Transverse colon (tissue), 4 donors: ENCODE results near the gene GNG13. TPM values are rescaled to one million over a fixed set of nuclear protein-coding genes. Genes with fewer than 3 reads are reported as not detected.

ENCODE experiments used
- DNase-seq: peaks from one replicate; pipeline ENCODE4 v3.0.0-alpha.2; 2019
- H3K27ac ChIP-seq, 4 donors: fragments of 200-600 bp; sonication (generic); 2 replicates each; pipeline ENCODE4 v1.5.1; 2016 to 2018; ENCODE audit warnings: inconsistent platforms in 4 of 4
- H3K27me3 ChIP-seq: fragments of 200-600 bp; sonication (generic); 2 replicates; pipeline ENCODE4 v1.5.1; 2017; ENCODE audit warnings: inconsistent platforms
- H3K36me3 ChIP-seq, 4 donors: fragments of 200-600 bp; sonication (generic); 2 replicates each; pipeline ENCODE4 v1.5.1; 2017 to 2019; ENCODE audit warnings: inconsistent platforms in 4 of 4
- H3K4me1 ChIP-seq, 4 donors: fragments of 200-600 bp; sonication (generic); 2 replicates each; pipeline ENCODE4 v1.5.1; 2017 to 2020; ENCODE audit warnings: inconsistent platforms in 4 of 4
- H3K4me3 ChIP-seq, 4 donors: fragments of 200-600 bp; sonication (generic); 1 replicate in 1 of 4; 2 replicates in 3 of 4; pipeline versions ENCODE4 v1.5.1 to v1.6.1; 2017 to 2019; ENCODE audit warnings: inconsistent platforms in 4 of 4
- H3K9me3 ChIP-seq, 2 donors: fragments of 200-600 bp; sonication (generic); 2 replicates each; pipeline ENCODE4 v1.5.1; 2017 to 2019; ENCODE audit warnings: inconsistent platforms in 2 of 2
- EP300 ChIP-seq: sonication (generic); formaldehyde crosslinking; IDR thresholded peaks from one replicate; pipeline ENCODE4 v1.6.1; 2017; ENCODE audit warnings: antibody characterized with exemption, low read depth
- POLR2A ChIP-seq: fragments of 450-650 bp; IDR thresholded peaks from one replicate; pipeline ENCODE4 v1.6.1; 2016; ENCODE audit warnings: antibody characterized with exemption, mild to moderate bottlenecking, moderate library complexity
- POLR2AphosphoS5 ChIP-seq, 3 donors: sonication (generic); formaldehyde crosslinking; IDR thresholded peaks; one replicate each; pipeline ENCODE4 v1.6.1; 2016; ENCODE audit warnings: antibody characterized with exemption in 3 of 3
- WGBS, 2 donors: methylation state at CpG; one replicate each; pipeline ENCODE4 v1.1.5; 2018; ENCODE audit warnings: low coverage in 1 of 2; 5-methylcytosine and 5-hydroxymethylcytosine counted together
- in situ Hi-C, 4 donors: fragments of 200-750 bp; cut with MboI; loops; one replicate each; pipeline versions ENCODE4 v1.15.0 to v1.15.1; 2017; ENCODE audit warnings: low sequenced_read_pairs in 3 of 4, low pct_ligation_motif_present in 1 of 4, low pct_unique_long_range_greater_than_20kb in 1 of 4
- intact Hi-C: fragments of 100-400 bp; cut with DNase I; formaldehyde crosslinking; loops from one replicate; pipeline ENCODE4 v1.15.1; 2023; ENCODE audit warnings: low total_unique reads
- total RNA-seq, 4 donors: library from RNA; depleted of rRNA; stranded (reverse); fragments of >200 nt; gene quantifications; one replicate each; pipeline ENCODE4 v1.1.0, GENCODE V29; 2016
- TF ChIP-seq, protein P1 (sequence below), 5 experiments: fragments of 200-600 bp in 3 of 5; fragments of 450-650 bp in 2 of 5; sonication (generic) in 3 of 5; IDR thresholded peaks; 1 replicate in 2 of 5; 2 replicates in 3 of 5; pipeline ENCODE4 v1.5.1; 2016 to 2017; ENCODE audit warnings: antibody characterized with exemption in 5 of 5, inconsistent platforms in 3 of 5, mild to moderate bottlenecking in 2 of 5, moderate library complexity in 1 of 5

The GNG13 gene
- total RNA-seq, 4 donors from 2014 or later: 0.48 TPM; not detected in 3

- in situ Hi-C loops: no loop called here
- Histone ChIP-seq H3K27ac (no peak overlapping the region), H3K4me1 (no peaks in the 10 kb centered on the region), H3K4me3 (no peak overlapping the region), H3K9me3 (no peaks in the 10 kb centered on the region), H3K27me3 (peaks cover 47% of the 10 kb centered on the region), H3K36me3 (no peaks in the 10 kb centered on the region)
- TF ChIP-seq, protein P1, sequence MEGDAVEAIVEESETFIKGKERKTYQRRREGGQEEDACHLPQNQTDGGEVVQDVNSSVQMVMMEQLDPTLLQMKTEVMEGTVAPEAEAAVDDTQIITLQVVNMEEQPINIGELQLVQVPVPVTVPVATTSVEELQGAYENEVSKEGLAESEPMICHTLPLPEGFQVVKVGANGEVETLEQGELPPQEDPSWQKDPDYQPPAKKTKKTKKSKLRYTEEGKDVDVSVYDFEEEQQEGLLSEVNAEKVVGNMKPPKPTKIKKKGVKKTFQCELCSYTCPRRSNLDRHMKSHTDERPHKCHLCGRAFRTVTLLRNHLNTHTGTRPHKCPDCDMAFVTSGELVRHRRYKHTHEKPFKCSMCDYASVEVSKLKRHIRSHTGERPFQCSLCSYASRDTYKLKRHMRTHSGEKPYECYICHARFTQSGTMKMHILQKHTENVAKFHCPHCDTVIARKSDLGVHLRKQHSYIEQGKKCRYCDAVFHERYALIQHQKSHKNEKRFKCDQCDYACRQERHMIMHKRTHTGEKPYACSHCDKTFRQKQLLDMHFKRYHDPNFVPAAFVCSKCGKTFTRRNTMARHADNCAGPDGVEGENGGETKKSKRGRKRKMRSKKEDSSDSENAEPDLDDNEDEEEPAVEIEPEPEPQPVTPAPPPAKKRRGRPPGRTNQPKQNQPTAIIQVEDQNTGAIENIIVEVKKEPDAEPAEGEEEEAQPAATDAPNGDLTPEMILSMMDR (IDR thresholded peaks at IDR 0.05): no peak
- TF ChIP-seq POLR2A (no peak), POLR2AphosphoS5 (IDR thresholded peaks at IDR 0.05) (no peak), EP300 (no peak)
- WGBS, 2 donors: 77% methylated on average over 30 of the region's 46 CpGs; no CpG with 5 or more reads in 1 of the 2 donors
- no peak for DNase-seq
- intact Hi-C loops: no loop called here
Measured at GRCh38 chr16:774086-775001, 26.2 kb downstream of the GNG13 start.

- Histone ChIP-seq H3K27me3 (peaks cover 35% of the 10 kb centered on the region), H3K4me1 (no peaks in the 10 kb centered on the region), H3K27ac (no peak overlapping the region), H3K4me3 (no peak overlapping the region), H3K36me3 (no peaks in the 10 kb centered on the region), H3K9me3 (no peaks in the 10 kb centered on the region)
- in situ Hi-C loops: no loop called here
- no peak for DNase-seq
- intact Hi-C loops: no loop called here
- TF ChIP-seq, protein P1 (IDR thresholded peaks at IDR 0.05): no peak
- TF ChIP-seq POLR2A (no peak), EP300 (no peak)
- 86% methylated on average over 18 of the region's 18 CpGs; no CpG with 5 or more reads in 1 of the 2 donors for WGBS, 2 donors
Measured at GRCh38 chr16:772959-773358, 27.6 kb downstream of the GNG13 start.

DNA sequence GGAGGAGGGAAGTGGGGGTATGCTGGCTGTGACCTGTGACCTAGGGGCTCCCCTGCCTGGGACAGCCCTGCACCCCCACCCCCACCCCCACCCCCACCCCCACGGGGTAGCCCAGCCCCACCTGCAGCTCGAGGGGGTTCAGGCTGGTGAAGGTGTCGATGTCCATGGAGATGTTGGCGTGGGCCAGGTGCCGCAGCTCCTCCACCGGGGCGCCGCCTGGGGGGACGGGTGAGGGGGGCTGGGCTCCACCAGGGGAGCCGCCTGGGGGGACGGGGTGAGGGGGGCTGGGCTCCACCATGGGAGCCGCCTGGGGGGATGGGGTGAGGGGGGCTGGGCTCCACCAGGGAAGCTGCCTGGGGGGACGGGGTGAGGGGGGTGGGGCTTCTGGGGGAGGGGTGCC, 30.1 kb downstream of the GNG13 start:
- no peaks in the 10 kb centered on the region for H3K9me3 ChIP-seq
- H3K27me3 ChIP-seq: peaks cover 13% of the 10 kb centered on the region
- in situ Hi-C loops: no loop called here
- TF ChIP-seq POLR2A: no peak
- no peak for TF ChIP-seq POLR2AphosphoS5 (IDR thresholded peaks at IDR 0.05)
- TF ChIP-seq, protein P1 (IDR thresholded peaks at IDR 0.05): no peak
- no peak for TF ChIP-seq EP300
- H3K27ac ChIP-seq: no peak overlapping the region
- intact Hi-C loops: no loop called here
- no peak overlapping the region for H3K4me3 ChIP-seq
- WGBS, 2 donors: 87% methylated on average over 4 of the region's 13 CpGs; no CpG with 5 or more reads in 1 of the 2 donors
- H3K4me1 ChIP-seq: no peaks in the 10 kb centered on the region
- DNase-seq: no peak
- H3K36me3 ChIP-seq: no peaks in the 10 kb centered on the region

DNA sequence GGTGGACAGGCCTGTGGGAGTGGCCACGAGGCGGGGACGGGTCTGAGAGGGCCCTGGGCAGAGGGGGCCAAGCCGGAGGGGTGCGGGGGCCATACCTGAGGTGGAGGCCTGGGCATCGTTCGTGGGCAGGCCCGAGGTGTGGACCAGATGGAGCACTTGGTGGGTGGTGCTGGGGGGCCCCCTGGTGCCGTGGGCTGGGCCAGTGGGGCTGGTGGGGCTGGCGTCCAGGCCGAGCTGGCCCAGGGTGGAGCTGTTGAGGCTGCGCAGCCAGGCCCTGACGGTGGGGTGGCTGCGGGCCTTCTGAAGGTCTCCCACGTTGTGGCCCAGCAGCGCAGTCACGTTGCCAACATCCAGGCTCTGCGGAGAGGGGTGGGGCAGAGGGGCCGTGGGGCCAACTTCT, 30.6 kb downstream of the GNG13 start:
- Histone ChIP-seq H3K36me3 (no peaks in the 10 kb centered on the region), H3K4me1 (no peaks in the 10 kb centered on the region), H3K27ac (no peak overlapping the region), H3K9me3 (no peaks in the 10 kb centered on the region), H3K4me3 (no peak overlapping the region), H3K27me3 (peaks cover 8% of the 10 kb centered on the region)
- intact Hi-C loops (no loop called here), in situ Hi-C loops (no loop called here)
- TF ChIP-seq POLR2A (no peak), POLR2AphosphoS5 (IDR thresholded peaks at IDR 0.05) (no peak), EP300 (no peak)
- TF ChIP-seq, protein P1 (IDR thresholded peaks at IDR 0.05): no peak
- no peak for DNase-seq
- WGBS, 2 donors: 70% methylated on average over 19 of the region's 19 CpGs; no CpG with 5 or more reads in 1 of the 2 donors
